ENCODE measurements around the gene GMEB1. TPM values are rescaled to one million over a fixed set of nuclear protein-coding genes. Genes with fewer than 3 reads are reported as not detected.
"Not testable (repeated sequence)": the region's sequence is repeated elsewhere in the genome, so short reads cannot be mapped to it uniquely, and the experiment has no call there.

Gene GMEB1
- total RNA-seq, 1 experiment from 2014 or later: 10.3 TPM

DNA sequence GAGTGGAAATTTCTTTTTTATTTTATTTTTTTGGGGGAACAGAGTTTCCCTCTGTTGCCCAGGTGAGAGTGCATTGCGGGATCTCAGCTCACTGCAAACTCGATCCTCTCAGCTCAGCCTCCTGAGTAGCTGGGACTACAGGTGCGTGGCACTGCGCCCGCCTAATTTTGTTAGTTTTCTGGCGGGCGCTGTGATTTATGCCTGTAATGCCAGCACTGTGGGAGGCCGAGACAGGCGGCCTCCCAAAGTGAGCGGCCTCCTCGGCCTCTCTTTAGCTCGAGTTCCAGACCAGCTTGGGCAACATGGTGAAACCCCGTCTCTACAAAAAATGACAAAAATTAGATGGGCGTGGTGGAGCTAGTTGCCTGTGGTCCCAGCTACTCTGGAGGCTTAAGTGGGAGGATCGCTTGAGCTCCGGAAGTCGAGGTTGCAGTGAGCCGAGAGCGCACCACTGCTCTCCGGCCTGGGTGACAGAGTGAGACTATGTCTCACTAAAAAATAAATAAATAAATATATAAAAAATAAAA, 2.7 kb downstream of the GMEB1 start:
- TF ChIP-seq CTCF (IDR thresholded peaks at IDR 0.05; ENCODE audit: unreplicated experiment): no peak
- Mint-ChIP-seq H3K4me3 (ENCODE audit: low read depth, unreplicated experiment) (no peak overlapping the region), H3K36me3 (ENCODE audit: insufficient read depth, unreplicated experiment) (peaks cover 17% of the 10 kb centered on the region), H3K27ac (ENCODE audit: unreplicated experiment) (no peak overlapping the region), H3K27me3 (ENCODE audit: unreplicated experiment) (no peaks in the 10 kb centered on the region), H3K4me1 (ENCODE audit: low read depth, unreplicated experiment) (peaks cover 9% of the 10 kb centered on the region), H3K9me3 (ENCODE audit: low read depth, unreplicated experiment) (no peaks in the 10 kb centered on the region)
- intact Hi-C loops (cut with micrococcal nuclease; ENCODE audit: unreplicated experiment): no loop called here
- DNase-seq: no peak
- BruUV-seq (replicated peaks): no TSS peak
- CTCF ChIA-PET: interaction anchor here (0.6 kb wide), 1 partner anchor 16 kb away, joined by 5 read pairs; no protein-coding TSS in a partner anchor

DNA sequence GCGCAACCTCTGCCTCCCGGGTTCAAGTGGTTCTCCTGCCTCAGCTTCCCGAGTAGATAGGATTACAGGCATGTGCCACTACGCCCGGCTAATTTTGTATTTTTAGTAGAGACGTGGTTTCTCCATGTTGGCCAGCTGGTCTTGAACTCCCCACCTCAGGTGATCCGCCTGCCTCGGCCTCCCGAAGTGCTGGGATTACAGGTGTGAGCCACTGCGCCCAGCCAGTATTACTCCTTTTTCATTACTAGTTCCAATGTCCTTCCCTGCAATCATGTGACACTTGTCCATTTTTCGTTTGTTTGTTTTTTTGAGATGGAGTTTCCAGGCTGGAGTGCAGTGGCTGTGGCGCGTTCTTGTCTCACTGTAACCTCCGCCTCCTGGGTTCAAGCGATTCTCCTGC, 4.4 kb downstream of the GMEB1 start:
- CTCF ChIA-PET: not testable (repeated sequence)

GRCh38 chr1:28675924-28676257, 7.3 kb downstream of the GMEB1 start:
- intact Hi-C loops (cut with micrococcal nuclease; ENCODE audit: unreplicated experiment): no loop called here
- peaks cover 8% of the 10 kb centered on the region for H3K36me3 Mint-ChIP-seq (ENCODE audit: insufficient read depth, unreplicated experiment)
- CTCF ChIA-PET: interaction anchor here (0.5 kb wide), 1 partner anchor 66 kb away, joined by 3 read pairs; no protein-coding TSS in a partner anchor

More for the DNA sequence above, 4.4 kb downstream of the GMEB1 start:
- H3K27me3 Mint-ChIP-seq (ENCODE audit: unreplicated experiment); BruUV-seq (replicated peaks); DNase-seq; H3K4me1 Mint-ChIP-seq (ENCODE audit: low read depth, unreplicated experiment); H3K27ac Mint-ChIP-seq (ENCODE audit: unreplicated experiment); intact Hi-C loops (cut with micrococcal nuclease; ENCODE audit: unreplicated experiment); H3K4me3 Mint-ChIP-seq (ENCODE audit: low read depth, unreplicated experiment); H3K9me3 Mint-ChIP-seq (ENCODE audit: low read depth, unreplicated experiment): not testable (repeated sequence)
- H3K36me3 Mint-ChIP-seq (ENCODE audit: insufficient read depth, unreplicated experiment): peaks cover 18% of the 10 kb centered on the region

GRCh38 chr1:28680151-28680550, 11.6 kb downstream of the GMEB1 start:
- Mint-ChIP-seq H3K9me3 (ENCODE audit: low read depth, unreplicated experiment) (no peaks in the 10 kb centered on the region), H3K36me3 (ENCODE audit: insufficient read depth, unreplicated experiment) (peaks cover 8% of the 10 kb centered on the region), H3K4me3 (ENCODE audit: low read depth, unreplicated experiment) (no peak overlapping the region), H3K4me1 (ENCODE audit: low read depth, unreplicated experiment) (no peaks in the 10 kb centered on the region), H3K27ac (ENCODE audit: unreplicated experiment) (no peak overlapping the region), H3K27me3 (ENCODE audit: unreplicated experiment) (no peaks in the 10 kb centered on the region)
- BruUV-seq (replicated peaks): no TSS peak
- intact Hi-C loops (cut with micrococcal nuclease; ENCODE audit: unreplicated experiment): no loop called here
- CTCF ChIA-PET: no interaction called here
- no peak for TF ChIP-seq CTCF (IDR thresholded peaks at IDR 0.05; ENCODE audit: unreplicated experiment)
- DNase-seq: no peak

More at GRCh38 chr1:28675924-28676257, 7.3 kb downstream of the GMEB1 start:
- no peak overlapping the region for H3K4me3 Mint-ChIP-seq (ENCODE audit: low read depth, unreplicated experiment)
- no peaks in the 10 kb centered on the region for H3K4me1 Mint-ChIP-seq (ENCODE audit: low read depth, unreplicated experiment)
- H3K27ac Mint-ChIP-seq (ENCODE audit: unreplicated experiment): no peak overlapping the region
- no peak for TF ChIP-seq CTCF (IDR thresholded peaks at IDR 0.05; ENCODE audit: unreplicated experiment)
- no TSS peak for BruUV-seq (replicated peaks)
- DNase-seq: no peak
- no peaks in the 10 kb centered on the region for H3K9me3 Mint-ChIP-seq (ENCODE audit: low read depth, unreplicated experiment)
- H3K27me3 Mint-ChIP-seq (ENCODE audit: unreplicated experiment): no peaks in the 10 kb centered on the region

DNA sequence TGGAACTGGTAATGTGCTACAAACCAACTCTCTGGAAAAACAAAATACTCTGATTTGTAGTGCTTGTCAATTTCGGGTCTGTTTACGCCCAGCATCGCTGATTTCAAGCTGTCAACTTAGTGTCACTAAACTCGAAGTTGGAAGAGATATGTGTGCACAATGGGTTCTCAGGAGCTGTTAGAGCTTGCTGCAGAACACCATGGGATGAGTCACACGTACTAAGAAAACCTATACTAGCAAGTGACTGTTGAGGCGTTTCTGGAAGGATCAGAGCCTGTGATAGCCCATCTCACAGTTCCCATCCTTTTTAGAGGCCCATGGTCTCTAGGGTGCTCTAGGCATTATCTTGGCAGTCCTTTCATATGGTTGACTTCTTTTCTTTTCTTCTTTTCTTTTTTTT, 14.3 kb downstream of the GMEB1 start:
- DNase-seq: no peak
- no peaks in the 10 kb centered on the region for H3K9me3 Mint-ChIP-seq (ENCODE audit: low read depth, unreplicated experiment)
- no peak overlapping the region for H3K4me3 Mint-ChIP-seq (ENCODE audit: low read depth, unreplicated experiment)
- H3K27me3 Mint-ChIP-seq (ENCODE audit: unreplicated experiment): no peaks in the 10 kb centered on the region
- intact Hi-C loops (cut with micrococcal nuclease; ENCODE audit: unreplicated experiment): no loop called here
- no peaks in the 10 kb centered on the region for H3K4me1 Mint-ChIP-seq (ENCODE audit: low read depth, unreplicated experiment)
- TF ChIP-seq CTCF (IDR thresholded peaks at IDR 0.05; ENCODE audit: unreplicated experiment): no peak
- H3K27ac Mint-ChIP-seq (ENCODE audit: unreplicated experiment): no peak overlapping the region
- H3K36me3 Mint-ChIP-seq (ENCODE audit: insufficient read depth, unreplicated experiment): no peaks in the 10 kb centered on the region
- CTCF ChIA-PET: no interaction called here
- no TSS peak for BruUV-seq (replicated peaks)
